GM10266 (cell line): Measurements from ENCODE around the gene SDK2.
"Not testable (repeated sequence)": the region's sequence is repeated elsewhere in the genome, so short reads cannot be mapped to it uniquely, and the experiment has no call there.

Source experiments
- DNase-seq: peaks from one replicate; pipeline ENCODE4 v3.0.0; 2012; ENCODE audit errors: extremely low spot score
- TF ChIP-seq, protein P1 (sequence below): IDR thresholded peaks from 2 replicates; pipeline ENCODE4 v1.5.1; 2012; ENCODE audit warnings: mild to moderate bottlenecking, low read depth; ENCODE audit not compliant: control insufficient read depth, insufficient read depth; ENCODE audit errors: missing control alignments

SDK2 gene

DNA sequence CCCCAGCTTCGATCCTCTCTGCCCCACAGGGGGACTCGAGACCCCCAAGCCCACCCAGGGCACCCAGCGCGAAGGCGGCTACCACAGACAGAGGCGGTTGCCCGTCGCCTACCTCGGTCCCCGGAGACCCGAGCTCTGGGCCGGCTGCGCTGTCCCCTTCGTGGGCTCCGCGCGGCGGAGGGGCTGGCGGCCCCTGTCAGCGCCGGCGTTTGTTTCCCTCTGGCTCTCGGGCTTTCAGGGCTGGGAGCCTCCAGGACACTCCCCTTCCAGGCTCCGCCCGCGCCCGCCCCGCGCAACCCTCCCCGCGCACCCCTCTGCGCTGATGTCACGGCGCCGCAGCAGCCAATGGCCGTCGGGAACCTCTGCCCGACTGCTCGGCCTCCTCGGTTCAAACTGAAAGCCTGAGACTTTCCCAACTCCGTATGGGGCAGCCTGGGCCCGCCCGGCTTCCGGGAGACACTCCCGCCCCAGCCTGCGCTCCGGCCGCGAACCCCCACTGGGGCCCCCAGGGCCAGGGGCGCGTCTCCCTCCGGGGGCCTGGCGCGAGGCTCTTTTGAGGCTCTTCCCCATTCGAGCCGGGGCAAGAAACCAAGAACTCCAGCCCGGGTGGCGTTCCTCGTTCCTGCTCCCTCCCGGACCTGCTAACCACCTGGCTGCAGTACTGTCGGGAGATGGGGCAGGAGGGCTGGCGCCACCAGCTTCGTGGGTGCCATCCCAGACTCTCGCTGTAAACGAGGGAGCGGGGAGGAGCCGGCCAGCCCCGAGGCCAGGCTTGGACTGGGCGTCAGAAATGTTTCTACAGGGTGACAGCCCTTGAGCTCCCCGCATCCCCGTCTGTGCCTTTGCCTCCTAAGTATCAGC, 332.2 kb downstream of the SDK2 start, which contains the start of gene CDC42EP4:
Gene CDC42EP4, minus strand, starts transcription at position 221 of the 861 bp plus-strand sequence. CDS start 25,501 bp downstream, outside the sequence.
- DNase-seq: peak; percentile 91
- TF ChIP-seq, protein P1, sequence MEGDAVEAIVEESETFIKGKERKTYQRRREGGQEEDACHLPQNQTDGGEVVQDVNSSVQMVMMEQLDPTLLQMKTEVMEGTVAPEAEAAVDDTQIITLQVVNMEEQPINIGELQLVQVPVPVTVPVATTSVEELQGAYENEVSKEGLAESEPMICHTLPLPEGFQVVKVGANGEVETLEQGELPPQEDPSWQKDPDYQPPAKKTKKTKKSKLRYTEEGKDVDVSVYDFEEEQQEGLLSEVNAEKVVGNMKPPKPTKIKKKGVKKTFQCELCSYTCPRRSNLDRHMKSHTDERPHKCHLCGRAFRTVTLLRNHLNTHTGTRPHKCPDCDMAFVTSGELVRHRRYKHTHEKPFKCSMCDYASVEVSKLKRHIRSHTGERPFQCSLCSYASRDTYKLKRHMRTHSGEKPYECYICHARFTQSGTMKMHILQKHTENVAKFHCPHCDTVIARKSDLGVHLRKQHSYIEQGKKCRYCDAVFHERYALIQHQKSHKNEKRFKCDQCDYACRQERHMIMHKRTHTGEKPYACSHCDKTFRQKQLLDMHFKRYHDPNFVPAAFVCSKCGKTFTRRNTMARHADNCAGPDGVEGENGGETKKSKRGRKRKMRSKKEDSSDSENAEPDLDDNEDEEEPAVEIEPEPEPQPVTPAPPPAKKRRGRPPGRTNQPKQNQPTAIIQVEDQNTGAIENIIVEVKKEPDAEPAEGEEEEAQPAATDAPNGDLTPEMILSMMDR: no peak

DNA sequence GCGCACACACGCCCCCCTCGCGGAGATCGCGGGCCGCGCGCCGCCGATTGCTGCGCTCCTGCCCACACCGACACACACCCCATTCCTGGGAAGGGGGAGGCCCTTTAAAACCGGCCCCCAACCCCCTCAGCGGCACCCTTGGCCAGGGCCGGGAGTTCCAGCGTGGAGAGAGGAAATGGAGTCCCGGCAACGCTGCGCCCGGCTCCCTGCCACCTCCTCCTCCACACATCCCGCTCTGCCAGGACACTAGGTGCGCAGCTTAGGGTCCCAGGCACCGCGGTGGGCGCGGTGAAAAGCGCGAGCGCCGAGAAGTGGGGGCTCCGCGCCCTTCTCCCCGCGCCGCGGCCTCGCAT, 332.8 kb downstream of the SDK2 start:
- no peak for DNase-seq
- TF ChIP-seq, protein P1: no peak

DNA sequence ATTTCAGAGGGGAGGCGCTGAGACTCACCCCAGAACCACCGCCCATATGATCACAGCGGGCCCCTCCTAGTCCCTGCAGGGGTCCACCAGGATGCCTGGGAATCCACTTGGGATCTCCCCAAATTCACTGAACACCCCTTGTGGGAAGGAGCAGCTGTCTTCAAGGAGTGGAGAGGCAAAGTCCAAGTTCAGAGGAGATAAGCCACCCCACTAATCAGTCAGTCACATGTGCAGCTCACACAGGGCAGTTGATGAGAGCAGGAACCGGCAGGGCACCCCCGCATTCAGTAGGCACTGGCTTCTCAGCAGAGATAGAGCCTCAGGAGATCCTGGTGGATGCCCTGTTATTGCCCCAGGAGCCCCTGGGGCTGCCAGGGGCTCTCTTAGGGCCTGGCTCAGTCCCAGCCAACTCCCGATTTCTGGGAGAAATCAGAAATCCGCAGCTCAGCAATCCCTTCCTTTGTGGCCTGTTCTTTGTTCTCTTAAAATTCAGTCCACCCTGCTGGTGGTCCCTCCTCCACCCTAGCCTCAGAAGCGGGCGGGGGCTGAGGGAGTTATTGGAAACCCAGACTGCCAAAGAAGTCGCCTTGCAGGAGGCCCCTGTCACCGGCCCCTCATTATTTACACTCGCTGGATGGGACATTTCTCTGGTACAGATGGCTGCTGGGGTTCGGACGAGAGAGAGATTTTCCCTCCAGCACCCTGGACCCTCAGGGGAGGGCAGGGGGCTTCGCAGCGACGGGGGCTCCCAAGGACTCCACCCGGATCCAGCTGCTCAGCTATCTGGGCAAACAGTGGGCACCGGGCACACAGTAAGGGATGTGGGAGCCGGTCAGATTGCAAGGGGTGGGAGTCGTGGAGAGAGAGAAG, 334.3 kb downstream of the SDK2 start:
- DNase-seq: no peak
- TF ChIP-seq, protein P1: no peak

DNA sequence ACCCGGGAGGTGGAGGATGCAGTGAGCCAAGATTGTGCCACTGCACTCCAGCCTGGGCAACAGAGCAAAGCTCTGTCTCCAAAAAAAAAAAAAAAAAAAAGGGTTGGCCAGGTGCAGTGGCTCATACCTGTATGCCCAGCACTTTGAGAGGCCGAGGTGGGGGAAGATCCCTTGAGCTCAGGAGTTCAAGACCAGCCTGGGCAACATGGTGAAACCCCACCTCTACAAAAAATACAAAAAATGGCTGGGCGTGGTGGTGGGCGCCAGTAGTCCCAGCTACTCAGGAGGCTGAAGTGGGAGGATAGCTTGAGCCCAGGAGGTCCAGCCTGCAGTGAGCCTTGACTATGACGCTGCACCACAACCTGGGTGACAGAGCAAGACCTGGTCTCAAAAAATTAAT, 335.3 kb downstream of the SDK2 start:
- DNase-seq: not testable (repeated sequence)

DNA sequence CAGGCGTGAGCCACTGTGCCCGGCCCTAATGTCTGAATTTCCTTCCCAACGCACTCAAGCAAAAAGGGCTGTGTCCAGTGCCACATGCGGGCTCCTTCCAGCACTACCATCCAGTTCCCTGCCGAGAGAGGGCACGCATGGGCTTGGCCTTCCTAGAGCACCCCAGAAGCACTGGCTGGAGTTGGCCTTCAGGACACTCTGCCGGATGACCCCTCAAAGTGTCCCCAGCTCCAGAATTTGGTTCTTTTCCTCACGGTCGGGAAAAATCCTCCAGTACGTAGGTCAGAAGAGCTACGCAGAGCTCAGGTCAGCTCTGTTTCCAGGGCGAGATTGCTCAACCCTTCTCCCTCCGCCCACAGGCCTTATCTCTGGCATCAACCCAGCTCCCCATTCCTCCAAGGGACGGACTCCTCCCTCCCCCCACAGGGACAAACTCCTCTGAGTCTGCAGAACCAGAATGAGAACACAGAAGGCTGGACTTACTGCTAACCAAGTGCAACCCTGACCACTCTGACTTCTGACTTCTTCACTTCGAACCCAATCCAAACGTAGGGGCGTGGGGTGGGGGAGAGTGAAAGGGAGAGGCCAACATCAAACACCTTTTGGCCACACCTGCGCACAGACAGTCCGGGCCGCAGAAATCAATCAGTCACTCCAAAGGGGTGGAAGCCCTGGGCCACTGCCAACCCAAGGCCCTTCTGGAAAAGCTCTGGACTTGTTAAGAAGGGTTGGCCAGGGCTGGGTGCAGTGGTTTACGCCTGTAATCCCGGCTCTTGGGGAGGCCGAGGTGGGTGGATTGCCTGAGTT, 336.0 kb downstream of the SDK2 start:
- no peak for DNase-seq
- TF ChIP-seq, protein P1: no peak

DNA sequence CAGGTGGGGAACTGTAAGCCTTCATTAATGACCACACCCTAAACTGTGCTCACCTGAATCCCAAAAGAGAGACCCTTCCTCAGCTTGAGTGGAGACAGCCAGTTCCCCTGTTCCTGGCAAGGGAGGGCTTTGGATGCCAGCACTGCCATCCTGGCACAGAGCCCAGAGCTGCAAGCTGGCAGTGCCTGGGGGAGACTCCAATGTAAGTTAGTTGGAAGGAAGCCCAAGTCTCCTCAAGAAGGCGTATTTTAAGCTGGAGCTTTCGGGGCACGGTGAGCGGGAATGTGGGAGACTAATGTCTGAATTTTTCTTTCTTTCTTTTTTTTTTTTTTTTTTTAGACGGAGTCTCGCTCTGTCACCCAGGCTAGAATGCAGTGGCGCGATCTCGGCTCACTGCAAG, 337.1 kb downstream of the SDK2 start:
- DNase-seq: no peak
- TF ChIP-seq, protein P1: no peak

DNA sequence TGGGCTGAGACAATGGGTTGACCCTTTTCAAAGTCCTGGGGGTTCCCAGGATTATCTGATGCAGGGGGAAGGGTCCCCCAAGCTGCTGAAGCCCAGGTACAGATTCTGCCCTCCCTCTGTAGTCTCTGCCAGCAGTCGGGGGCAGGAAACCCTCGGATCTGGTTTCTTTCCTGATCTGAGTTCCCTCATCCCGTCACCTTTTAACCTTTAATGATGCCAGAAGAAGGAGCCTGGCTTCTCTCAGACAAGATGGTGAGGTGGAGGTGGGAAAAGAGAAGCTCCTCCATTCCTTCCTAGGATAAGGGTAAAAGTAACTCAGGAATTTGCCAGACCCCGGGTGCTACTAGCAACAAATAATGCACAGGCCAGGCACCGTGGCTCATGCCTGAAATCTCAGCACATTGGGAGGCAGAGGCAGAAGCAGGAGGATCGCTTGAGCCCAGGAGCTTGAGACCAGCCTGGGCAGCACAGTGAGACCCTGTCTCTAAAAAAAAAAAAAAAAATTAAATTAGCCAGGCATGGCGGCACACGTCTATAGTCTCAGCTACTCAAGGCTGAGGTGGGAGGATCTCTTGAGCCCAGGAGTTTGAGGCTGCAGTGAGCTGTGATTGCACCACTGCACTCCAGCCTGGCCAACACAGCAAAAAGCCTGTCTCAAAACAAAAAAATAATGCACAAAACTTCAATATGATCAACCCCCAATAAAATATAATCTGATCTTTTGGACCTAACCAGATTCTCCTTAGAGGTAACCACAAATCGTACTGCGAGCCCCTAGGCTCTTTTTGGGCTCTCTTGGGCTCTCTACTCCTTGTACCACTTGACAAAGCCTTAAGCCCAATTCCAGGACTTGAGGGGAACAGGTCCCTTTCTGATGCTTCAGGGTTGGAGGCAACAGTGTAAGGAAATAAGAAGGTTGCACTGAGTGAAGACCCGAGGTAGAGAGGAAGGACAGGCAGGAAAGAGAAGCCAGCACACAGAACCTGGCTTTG, 338.1 kb downstream of the SDK2 start:
- no peak for DNase-seq

More for the DNA sequence above, 338.1 kb downstream of the SDK2 start:
- TF ChIP-seq, protein P1: no peak
